HG03439 (cell line): ENCODE results near the gene ABR.
"Not testable (repeated sequence)": the region's sequence is repeated elsewhere in the genome, so short reads cannot be mapped to it uniquely, and the experiment has no call there.

ENCODE experiments used
- ATAC-seq: cut with Tn5 transposase; IDR thresholded peaks from one replicate; pipeline ENCODE4 v1.9.1; 2021; ENCODE audit warnings: mild to moderate bottlenecking, moderate library complexity; ENCODE audit not compliant: unreplicated experiment

The ABR gene

GRCh38 chr17:1050996-1051925, 128.5 kb downstream of the ABR start:
- no peak for ATAC-seq

GRCh38 chr17:1050246-1050995, 129.4 kb downstream of the ABR start:
- ATAC-seq, result no peak

GRCh38 chr17:1049446-1050225, 130.1 kb downstream of the ABR start:
- no peak for ATAC-seq

- not testable (repeated sequence) for ATAC-seq
Measured at GRCh38 chr17:1048516-1049115, 131.2 kb downstream of the ABR start.

GRCh38 chr17:1047879-1048470, 131.8 kb downstream of the ABR start:
- ATAC-seq, result no peak

- ATAC-seq, result no peak
Measured at GRCh38 chr17:1047177-1047878, 132.5 kb downstream of the ABR start.

- ATAC-seq, result no peak
Measured at GRCh38 chr17:1045456-1045855, 134.3 kb downstream of the ABR start.

- ATAC-seq, result not testable (repeated sequence)
Measured at GRCh38 chr17:1044387-1045009, 135.3 kb downstream of the ABR start.

- ATAC-seq, result no peak
Measured at GRCh38 chr17:1043601-1044251, 136.1 kb downstream of the ABR start.

- ATAC-seq, result no peak
Measured at GRCh38 chr17:1042486-1042885, 137.3 kb downstream of the ABR start.

- ATAC-seq, result no peak
Measured at GRCh38 chr17:1041746-1042145, 138.0 kb downstream of the ABR start.

- no peak for ATAC-seq
Measured at GRCh38 chr17:1040216-1040600, 139.6 kb downstream of the ABR start.

GRCh38 chr17:1039511-1040215, 140.1 kb downstream of the ABR start:
- ATAC-seq, result no peak

- ATAC-seq, result no peak
Measured at GRCh38 chr17:1039123-1039507, 140.7 kb downstream of the ABR start.

GRCh38 chr17:1038459-1039122, 141.2 kb downstream of the ABR start:
- ATAC-seq, result no peak

- ATAC-seq, result no peak
Measured at GRCh38 chr17:1037238-1037879, 142.4 kb downstream of the ABR start.

GRCh38 chr17:1036845-1037237, 142.9 kb downstream of the ABR start:
- ATAC-seq, result no peak
